GM20000 (cell line): ENCODE results near the gene HMOX2.

Experiments used
- DNase-seq: peaks from one replicate; pipeline ENCODE4 v3.0.0; 2012; ENCODE audit warnings: low spot score
- CTCF ChIP-seq: IDR thresholded peaks from 2 replicates; pipeline ENCODE4 v1.5.1; 2012; ENCODE audit warnings: mild to moderate bottlenecking, control low read depth; ENCODE audit errors: extremely low read depth, missing control alignments

Gene HMOX2

GRCh38 chr16:4435337-4436067, 40.7 kb upstream of the HMOX2 start:
- no peak for DNase-seq
- no peak for TF ChIP-seq CTCF

GRCh38 chr16:4437366-4437765, 38.8 kb upstream of the HMOX2 start:
- no peak for TF ChIP-seq CTCF
- DNase-seq: no peak

- TF ChIP-seq CTCF: no peak
- DNase-seq: no peak
These were observed 33.8 kb upstream of the HMOX2 start for GRCh38 chr16:4442371-4442770.

- no peak for DNase-seq
- no peak for TF ChIP-seq CTCF
These were observed 32.9 kb upstream of the HMOX2 start for GRCh38 chr16:4443271-4443670.

- DNase-seq: no peak
- no peak for TF ChIP-seq CTCF
These were observed 32.2 kb upstream of the HMOX2 start for GRCh38 chr16:4443986-4444385.

- DNase-seq: no peak
- TF ChIP-seq CTCF: no peak
These were observed 25.8 kb upstream of the HMOX2 start for GRCh38 chr16:4450430-4450829.

- no peak for TF ChIP-seq CTCF
- no peak for DNase-seq
These were observed 25.2 kb upstream of the HMOX2 start for GRCh38 chr16:4450931-4451519.
